Heart left ventricle (tissue), 16 donors: ENCODE results near the gene DNASE1L1. TPM values are rescaled to one million over a fixed set of nuclear protein-coding genes. Genes with fewer than 3 reads are reported as not detected.
A peak's percentile ranks its signal among the peaks of the same experiment; 100 is the strongest.

Experiments
- ATAC-seq, 4 donors: fragments of 200-7000 bp; cut with Tn5 transposase; one replicate each; pipeline ENCODE4 v1.9.1; 2020 to 2022; ENCODE audit warnings: moderate library complexity in 4 of 4, mild to moderate bottlenecking in 3 of 4, moderate number of reproducible peaks in 1 of 4
- DNase-seq, 5 donors: peaks; one replicate each; pipeline ENCODE4 v3.0.0-alpha.2; 2020
- H3K27ac ChIP-seq, 12 donors: fragments of 200-600 bp; sonication (generic) in 4 of 12; one replicate each; pipeline versions ENCODE4 v1.5.0 to v1.8.0; 2016 to 2022; ENCODE audit warnings: mild to moderate bottlenecking in 2 of 12
- H3K27me3 ChIP-seq, 9 donors: fragments of 200-600 bp; sonication (generic) in 2 of 9; one replicate each; pipeline versions ENCODE4 v1.5.1 to v1.8.0; 2016 to 2022; ENCODE audit warnings: mild to moderate bottlenecking in 3 of 9
- H3K36me3 ChIP-seq, 9 donors: fragments of 200-600 bp; sonication (generic) in 2 of 9; one replicate each; pipeline versions ENCODE4 v1.5.0 to v1.8.0; 2018 to 2022; ENCODE audit warnings: mild to moderate bottlenecking in 2 of 9
- H3K4me1 ChIP-seq, 12 donors: fragments of 200-600 bp; sonication (generic) in 4 of 12; one replicate each; pipeline versions ENCODE4 v1.5.0 to v1.8.0; 2016 to 2022; ENCODE audit warnings: mild to moderate bottlenecking in 3 of 12
- H3K4me3 ChIP-seq, 12 donors: fragments of 200-600 bp; sonication (generic) in 4 of 12; one replicate each; pipeline versions ENCODE4 v1.5.0 to v1.8.0; 2017 to 2022; ENCODE audit warnings: mild to moderate bottlenecking in 9 of 12, moderate library complexity in 4 of 12
- H3K9me3 ChIP-seq, 12 donors: fragments of 200-600 bp; sonication (generic) in 4 of 12; one replicate each; pipeline versions ENCODE4 v1.5.0 to v1.8.0; 2016 to 2022; ENCODE audit warnings: mild to moderate bottlenecking in 1 of 12
- CTCF ChIP-seq, 12 donors: fragments of 200-600 bp; sonication (generic) in 4 of 12; IDR thresholded peaks; one replicate each; pipeline versions ENCODE4 v1.5.0 to v1.8.0; 2018 to 2022; ENCODE audit warnings: antibody characterized with exemption in 12 of 12, mild to moderate bottlenecking in 5 of 12
- POLR2A ChIP-seq, 2 donors: fragments of 450-650 bp; IDR thresholded peaks; one replicate each; pipeline ENCODE4 v1.6.1; 2017; ENCODE audit warnings: antibody characterized with exemption in 2 of 2, mild to moderate bottlenecking in 2 of 2, moderate library complexity in 2 of 2
- WGBS, 4 donors: extraction: QIAGEN DNeasy Blood & Tissue Kit in 2 of 4; methylation state at CpG; one replicate each; pipeline versions ENCODE4 v1.1.5 to v1.1.7; 2013 to 2018; 5-methylcytosine and 5-hydroxymethylcytosine counted together
- intact Hi-C, 10 donors: fragments of 100-400 bp; cut with DNase I; formaldehyde crosslinking; loops; one replicate each; pipeline versions ENCODE4 v1.11.1 to v1.14.2; 2022
- polyA plus RNA-seq, 2 donors: library from polyadenylated mRNA; stranded (reverse); fragments of 200-250 nt; gene quantifications; one replicate each; pipeline ENCODE4 v1.2.3, GENCODE V29; 2013
- total RNA-seq, 9 donors: library from RNA; depleted of rRNA in 2 of 9; stranded (reverse); fragments of >200 nt in 2 of 9; fragmentation: NEBNext Ultra II Directional in 3 of 9; extraction: Animal tissue kit (Norgen Biotek cat#: 25700) in 3 of 9; gene quantifications; one replicate each; pipeline versions ENCODE4 v1.1.0 to v1.2.4, GENCODE V29; 2016 to 2023
- donor health status: ischemic (EF 13 %, LVEDD 7.1; RV severe dilation, severe dysfunction).
- donor health status: healthy with polysubstance abuse.
- donor health status: DM: no; HTN: yes; CAD: no.
- donor health status: DM: no; HTN: no; CAD: no.
- donor health status: ischemic (EF 25% LVEDD 6.9; RV normal size, moderate dysfunction).
- donor health status: ischemic (EF 25% LVEDD 5.7; RV mildly dilated, moderate dysfunction).
- donor health status: healthy.
- donor health status: DM: yes; HTN: yes; CAD: no.
- donor health status: ischemic (EF 35%, LVEDD 5.7; RV mildly dilated, moderate dysfunction).
- donor health status: nonischemic (EF 11% LVEDD 7.7; RV severe dilation, severe dysfunction).
- donor health status: DM: yes; HTN: yes; CAD: no.
- donor health status: PGD.
- donor health status: ischemic (EF 29% LVEDD 5.4; RV normal size, mild dysfunction).
- donor health status: nonischemic (EF 23%, LVEDD 6.1; RV moderate dilation, normal function).

The DNASE1L1 gene
- total and polyA plus RNA-seq, 11 donors: 26.7 to 117 (median 43.8) TPM

GRCh38 chrX:154446430-154446829 lies 37.4 kb upstream of the DNASE1L1 start:
- H3K27me3 ChIP-seq: peaks cover 0 to 3% (median 0%) of the 10 kb centered on the region in 9 donors
- 79 to 93% (median 92%) methylated on average over 12 of the region's 12 CpGs for WGBS, 4 donors
- ATAC-seq (no peak), DNase-seq (no peak)
- no peaks in the 10 kb centered on the region for H3K9me3 ChIP-seq
- peaks cover 0 to 53% (median 29%) of the 10 kb centered on the region in 9 donors for H3K36me3 ChIP-seq
- intact Hi-C loops: no loop called here
- no peak overlapping the region for H3K27ac ChIP-seq
- H3K4me3 ChIP-seq: no peak overlapping the region
- TF ChIP-seq POLR2A (IDR thresholded peaks at IDR 0.05) (no peak), CTCF (IDR thresholded peaks at IDR 0.05) (no peak)
- H3K4me1 ChIP-seq: peaks cover 0 to 16% (median 10%) of the 10 kb centered on the region in 12 donors

- Histone ChIP-seq H3K27ac (no peak overlapping the region), H3K9me3 (no peaks in the 10 kb centered on the region), H3K4me1 (peaks cover 0 to 16% (median 10%) of the 10 kb centered on the region in 12 donors), H3K4me3 (no peak overlapping the region), H3K36me3 (peaks cover 0 to 58% (median 31%) of the 10 kb centered on the region in 9 donors), H3K27me3 (peaks cover 0 to 3% (median 0%) of the 10 kb centered on the region in 9 donors)
- intact Hi-C loops: no loop called here
- 89 to 96% (median 93%) methylated on average over 16 of the region's 16 CpGs for WGBS, 4 donors
- TF ChIP-seq CTCF (IDR thresholded peaks at IDR 0.05) (no peak), POLR2A (IDR thresholded peaks at IDR 0.05) (no peak)
- no peak for ATAC-seq
- DNase-seq: peak in 1 of 5 donors; percentile 16
These were observed 36.7 kb upstream of the DNASE1L1 start for GRCh38 chrX:154445776-154446175.

DNA sequence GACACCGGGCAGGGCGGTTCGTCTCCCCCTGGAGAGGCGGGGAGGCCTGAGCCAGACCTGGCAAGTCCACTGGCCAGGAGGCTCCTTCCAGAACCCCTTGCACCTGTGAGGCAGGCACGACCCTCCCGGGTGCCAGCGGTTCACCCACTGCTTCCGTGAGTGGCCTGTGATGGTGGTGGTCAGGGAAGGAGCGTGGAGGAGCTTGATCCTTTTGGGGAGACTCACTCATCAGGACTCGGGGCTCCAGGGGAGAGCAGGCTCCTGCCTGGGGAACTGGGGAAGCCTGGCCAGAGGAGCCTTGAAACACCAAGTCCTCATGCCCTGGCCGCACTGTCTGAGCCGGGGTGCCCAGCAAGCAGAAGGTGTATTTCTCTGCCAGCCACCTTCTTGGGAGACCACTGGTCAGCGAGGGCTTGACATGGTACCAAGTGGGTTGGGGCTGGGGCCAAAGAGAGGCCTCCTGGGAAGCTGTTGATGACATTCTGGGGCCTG lies 35.7 kb upstream of the DNASE1L1 start:
- Histone ChIP-seq H3K36me3 (peaks cover 0 to 58% (median 34%) of the 10 kb centered on the region in 9 donors), H3K9me3 (no peaks in the 10 kb centered on the region), H3K4me3 (peak overlapping the region; percentile 56 to 84 (median 68)), H3K4me1 (peaks cover 0 to 16% (median 10%) of the 10 kb centered on the region in 12 donors), H3K27ac (peak overlapping the region; percentile 53 to 91 (median 81)), H3K27me3 (no peaks in the 10 kb centered on the region)
- intact Hi-C loops: loop anchor here in 1 of 10 donors (5.0 kb wide), 1 partner anchor 38 kb away; no protein-coding TSS in a partner anchor
- ATAC-seq: no peak
- peak in 1 of 5 donors; percentile 16 for DNase-seq
- TF ChIP-seq CTCF (IDR thresholded peaks at IDR 0.05) (no peak), POLR2A (IDR thresholded peaks at IDR 0.05) (no peak)
- WGBS, 4 donors: 55 to 84% (median 69%) methylated on average over 10 to 13 of the region's 13 CpGs

DNA sequence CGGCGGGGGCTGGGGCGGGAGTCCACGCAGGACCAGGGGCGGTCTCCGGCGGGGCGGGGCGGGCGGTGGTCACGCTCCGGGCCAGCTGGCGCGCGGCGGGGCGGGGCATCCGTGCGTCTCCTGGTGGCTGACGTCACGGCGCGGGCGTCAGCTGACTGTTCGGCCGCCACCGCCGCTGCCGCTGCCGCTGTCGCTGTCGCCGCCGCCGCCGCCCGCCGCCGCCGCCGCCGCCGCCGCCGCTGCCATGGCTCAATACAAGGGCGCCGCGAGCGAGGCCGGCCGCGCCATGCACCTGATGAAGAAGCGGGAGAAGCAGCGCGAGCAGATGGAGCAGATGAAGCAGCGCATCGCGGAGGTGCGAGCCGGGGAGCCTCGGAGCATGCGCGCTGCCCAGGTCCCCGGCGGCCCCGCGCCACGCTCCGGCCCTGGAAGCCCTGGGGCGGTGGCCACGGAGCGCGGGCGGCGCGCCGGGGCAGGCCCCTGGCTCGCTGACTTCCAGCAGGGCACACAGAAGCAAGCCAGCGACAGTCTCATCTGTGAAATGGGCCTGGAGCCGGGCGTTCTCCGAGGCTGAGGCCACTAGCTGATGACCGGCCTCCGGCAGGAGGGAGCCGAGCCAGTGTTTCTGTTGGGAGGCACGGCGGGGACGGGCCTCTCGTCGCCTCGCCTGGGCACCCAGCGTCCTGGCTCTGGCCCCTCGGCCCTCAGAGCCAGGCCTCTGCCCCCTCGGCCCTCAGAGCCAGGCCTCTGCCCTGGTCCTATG lies 35.1 kb upstream of the DNASE1L1 start, which contains the start of gene FAM50A:
FAM50A (plus strand) TSS at position 150 of the 763 bp plus-strand sequence; CDS start at position 245, 95 bp downstream.
- peak; percentile 78 to 90 (median 88) for DNase-seq
- WGBS, 4 donors: 1 to 43% (median 18%) methylated on average over 7 to 94 of the region's 94 CpGs
- Histone ChIP-seq H3K27ac (peak within 1 kb of the TSS; percentile 53 to 91 (median 81)), H3K27me3 (no peaks in the 10 kb centered on the region), H3K4me3 (peak within 1 kb of the TSS; percentile 56 to 84 (median 68)), H3K36me3 (peaks cover 0 to 55% (median 34%) of the 10 kb centered on the region in 9 donors), H3K9me3 (no peaks in the 10 kb centered on the region), H3K4me1 (peaks cover 0 to 16% (median 10%) of the 10 kb centered on the region in 12 donors)
- ATAC-seq: peak; percentile 54 to 92 (median 86)
- intact Hi-C loops: loop anchor here in 1 of 10 donors (5.0 kb wide), 1 partner anchor 38 kb away; no protein-coding TSS in a partner anchor
- peak in 1 of 2 donors; percentile 6 for TF ChIP-seq POLR2A (IDR thresholded peaks at IDR 0.05)
- no peak for TF ChIP-seq CTCF (IDR thresholded peaks at IDR 0.05)
